Activated CD4-positive, alpha-beta T cell treated with anti-CD3 and anti-CD28 coated beads for 48 hours (primary cell): Measurements from ENCODE around the gene SOX6.

Source experiments
- DNase-seq: peaks from one replicate; pipeline ENCODE4 v3.0.0-alpha.2; 2020

The SOX6 gene

DNA sequence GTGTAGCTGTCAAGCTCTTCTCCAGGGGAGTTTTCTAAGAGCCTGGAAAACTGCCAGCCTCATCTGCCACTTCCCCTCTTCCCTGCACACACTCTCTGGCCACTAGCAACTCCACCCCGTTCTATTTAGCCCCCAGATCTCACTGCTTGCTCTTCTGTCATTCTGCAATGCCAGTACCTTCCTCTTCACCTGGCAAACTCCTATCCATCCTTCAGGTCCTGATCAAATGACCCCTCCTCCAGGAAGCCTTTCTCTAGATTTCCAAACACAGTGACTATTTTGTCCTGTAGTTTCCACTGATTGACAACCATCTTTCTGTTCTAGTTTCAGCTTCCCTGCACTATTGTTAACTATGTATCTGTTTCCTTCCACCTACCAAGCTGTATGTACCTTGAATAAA, 437.7 kb downstream of the SOX6 start:
- DNase-seq = no peak

DNA sequence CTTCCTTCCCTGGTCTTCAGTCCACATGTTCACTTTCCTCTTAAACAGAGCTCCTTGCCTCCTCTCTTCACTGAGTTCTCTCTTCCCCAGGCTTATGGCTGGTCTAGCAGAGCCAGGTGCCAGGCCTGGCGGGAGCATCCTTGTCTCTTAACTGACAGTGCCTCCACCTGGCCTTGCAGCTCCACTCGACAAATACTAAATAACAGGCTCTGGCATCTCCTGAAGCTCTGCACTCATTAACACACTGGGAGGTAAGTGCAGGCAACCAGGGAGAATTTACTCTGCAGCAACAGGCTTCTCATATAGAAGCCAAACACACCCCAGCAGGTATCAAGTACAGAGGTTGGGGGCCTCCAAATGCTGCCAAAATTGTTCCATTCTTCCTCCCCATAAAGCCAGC, 438.1 kb downstream of the SOX6 start:
- DNase-seq = no peak
